D721Med (cell line): Measurements from ENCODE around the gene NUDT4.
A peak's percentile ranks its signal among the peaks of the same experiment; 100 is the strongest.
"Not testable (repeated sequence)": the region's sequence is repeated elsewhere in the genome, so short reads cannot be mapped to it uniquely, and the experiment has no call there.

Experiments used
- DNase-seq: peaks from one replicate; pipeline ENCODE4 v3.0.0; 2011; ENCODE audit warnings: low spot score; ENCODE audit not compliant: insufficient read length
- FAIRE-seq: peaks from 2 replicates; lab custom pipeline; 2011; peaks lifted over from hg19 to GRCh38; lab: Jason Lieb, UNC
- CTCF ChIP-seq: IDR thresholded peaks from 2 replicates; pipeline ENCODE4 v1.5.1; 2012; ENCODE audit warnings: mild to moderate bottlenecking, control low read depth; ENCODE audit not compliant: insufficient read depth; ENCODE audit errors: missing control alignments

The NUDT4 gene

GRCh38 chr12:93376436-93377251 lies 1.1 kb upstream of the NUDT4 start:
- DNase-seq (no peak), FAIRE-seq (no peak)
- TF ChIP-seq CTCF, result no peak

GRCh38 chr12:93378196-93378997 lies 672 bp downstream of the NUDT4 start:
- DNase-seq, FAIRE-seq: not testable (repeated sequence)

DNA sequence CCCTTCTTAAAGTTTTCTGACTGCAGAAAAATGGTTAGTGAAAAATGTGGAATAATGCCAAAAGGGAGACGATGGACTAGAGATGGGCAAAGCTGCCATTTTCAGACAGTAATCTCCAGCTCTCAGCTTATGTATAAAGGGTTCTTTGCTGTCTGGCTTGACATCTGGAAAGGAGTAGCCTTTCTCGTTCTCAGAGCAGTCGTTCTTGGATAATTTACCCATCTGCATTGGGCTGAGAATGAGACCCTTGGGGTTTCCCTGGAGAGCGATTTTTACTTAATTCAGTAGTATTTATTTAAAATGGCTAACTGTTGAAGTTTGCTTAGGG lies 1.2 kb downstream of the NUDT4 start:
- FAIRE-seq, result no peak
- no peak for DNase-seq
- TF ChIP-seq CTCF, result no peak

GRCh38 chr12:93379326-93379980 lies 1.7 kb downstream of the NUDT4 start:
- DNase-seq (no peak), FAIRE-seq (no peak)
- no peak for TF ChIP-seq CTCF

- DNase-seq (no peak), FAIRE-seq (no peak)
- no peak for TF ChIP-seq CTCF
Observed at GRCh38 chr12:93379981-93380361, 2.2 kb downstream of the NUDT4 start.

DNA sequence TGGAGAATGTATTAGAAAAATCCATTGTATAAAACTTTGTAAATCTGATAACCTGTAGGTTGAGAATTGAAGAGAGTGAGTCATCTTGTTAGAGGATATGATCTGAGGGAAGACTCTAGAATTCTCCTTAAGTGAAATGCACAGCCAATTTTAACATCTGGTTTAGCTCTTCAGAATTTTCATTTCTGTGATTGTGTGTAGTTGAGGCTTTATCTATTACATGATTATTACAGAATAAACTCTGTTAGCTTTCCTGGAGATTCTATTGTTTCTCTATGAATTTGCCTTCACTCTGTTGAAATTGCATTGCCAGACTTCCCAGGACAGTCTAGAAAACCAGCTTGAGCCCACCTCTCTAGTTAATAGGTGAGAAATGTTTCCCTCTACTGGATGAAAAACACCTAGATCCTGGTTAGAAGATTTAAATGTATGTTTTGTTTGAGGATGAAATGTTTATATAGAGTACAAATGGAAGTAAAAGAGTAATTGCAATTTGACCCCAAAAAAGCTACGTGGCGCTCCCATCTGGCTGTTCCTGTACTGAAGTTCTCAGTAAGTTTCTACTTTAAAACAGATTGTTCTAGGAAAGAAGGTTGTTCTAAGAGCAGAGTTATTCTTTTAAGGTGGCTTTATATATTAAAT lies 2.9 kb downstream of the NUDT4 start:
- DNase-seq, result no peak
- peak; percentile 29 for TF ChIP-seq CTCF
- FAIRE-seq, result no peak
